ENCODE data around the gene POGLUT3. TPM values are rescaled to one million over a fixed set of nuclear protein-coding genes. Genes with fewer than 3 reads are reported as not detected.
A peak's percentile ranks its signal among the peaks of the same experiment; 100 is the strongest.

POGLUT3 gene
- total and polyA plus RNA-seq, 2 of the 4 experiments (the other 2 are of a cell fraction) = 31.7 to 34.8 TPM

GRCh38 chr11:108538022-108538424 lies 39.8 kb upstream of the POGLUT3 start:
- DNase-seq = no peak
- H4K8ac ChIP-seq (ENCODE audit: low read depth in 2 of 2, low read length in 2 of 2) = no peak overlapping the region
- H4K91ac ChIP-seq (ENCODE audit: insufficient read depth, low read depth, low read length) = no peak overlapping the region
- WGBS, 2 experiments (ENCODE audit: extremely low coverage in 2 of 2, insufficient read length in 1 of 2) = no CpG with 5 or more reads among the region's 8 CpGs
- H2BK120ac ChIP-seq (ENCODE audit: low read depth, low read length) = no peak overlapping the region
- H2BK20ac ChIP-seq (ENCODE audit: low read depth, low read length) = no peak overlapping the region
- no peak overlapping the region for H3K4me3 ChIP-seq (ENCODE audit: insufficient read depth, low read depth, low read length)
- H3K4ac ChIP-seq (ENCODE audit: low read depth, low read length) = no peak overlapping the region
- no peaks in the 10 kb centered on the region; the same call in 1 of the 2 replicates for H3K9me1 ChIP-seq (ENCODE audit: insufficient read depth, low read length)
- BruUV-seq (replicated peaks) = no TSS peak
- no peak overlapping the region for H3K4me2 ChIP-seq (ENCODE audit: low read depth, low read length)
- no peaks in the 10 kb centered on the region for H3K79me1 ChIP-seq (ENCODE audit: low read depth in 1 of 2, low read length in 2 of 2)
- H3K36me3 ChIP-seq (ENCODE audit: control insufficient read depth, insufficient read depth, low read length) = no peaks in the 10 kb centered on the region
- no peak overlapping the region for H2BK15ac ChIP-seq (ENCODE audit: low read depth, low read length)
- intact Hi-C loops (cut with micrococcal nuclease) = no loop called here
- H3K9me3 ChIP-seq (ENCODE audit: control insufficient read depth, insufficient read depth, low read length) = no peaks in the 10 kb centered on the region
- H4K20me1 ChIP-seq (ENCODE audit: insufficient read depth, low read length) = no peaks in the 10 kb centered on the region
- peak overlapping the region; percentile 44 for H2AFZ ChIP-seq (replicated peaks; ENCODE audit: low read length, poor library complexity)
- H3K23ac ChIP-seq (ENCODE audit: low read depth, low read length) = no peak overlapping the region
- dilution Hi-C loops (cut with HindIII; ENCODE audit: low sequenced_read_pairs, unreplicated experiment) = no loop called here
- no peak overlapping the region for H2AK5ac ChIP-seq (ENCODE audit: low read depth, low read length)
- H2AK9ac ChIP-seq (replicated peaks; ENCODE audit: low read depth, low read length, poor library complexity) = no peak overlapping the region
- H3K18ac ChIP-seq (ENCODE audit: low read depth, low read length) = no peak overlapping the region
- no peak overlapping the region for H3K56ac ChIP-seq (ENCODE audit: extremely low read depth, insufficient read depth, low read length)
- in situ Hi-C loops (cut with MboI; ENCODE audit: low sequenced_read_pairs) = no loop called here
- H3K4me1 ChIP-seq (ENCODE audit: control insufficient read depth, insufficient read depth, low read length) = no peaks in the 10 kb centered on the region; the same call in 1 of the 2 replicates
- POLR2A ChIA-PET (ENCODE audit: unreplicated experiment) = interaction anchor here (1.0 kb wide), 1 partner anchor 13 kb away, joined by 3 read pairs; no protein-coding TSS in a partner anchor
- H3K27ac ChIP-seq (ENCODE audit: insufficient read depth, low read length) = no peak overlapping the region
- CTCF ChIA-PET = no interaction called here
- H3K9ac ChIP-seq (ENCODE audit: low read depth, low read length) = no peak overlapping the region
- no peak overlapping the region for H2BK5ac ChIP-seq (ENCODE audit: low read depth, low read length, poor library complexity, severe bottlenecking)
- no peak for ATAC-seq (ENCODE audit: low read depth)
- no peak overlapping the region for H4K5ac ChIP-seq (ENCODE audit: low read depth, low read length)
- TF ChIP-seq MAZ (IDR thresholded peaks at IDR 0.05; ENCODE audit: borderline replicate concordance, low read depth, low read length) (no peak), SMC3 (IDR thresholded peaks at IDR 0.05; ENCODE audit: low read depth, low read length) (no peak), CEBPB (IDR thresholded peaks at IDR 0.05; ENCODE audit: low read depth, low read length) (no peak), RCOR1 (IDR thresholded peaks at IDR 0.05; ENCODE audit: insufficient replicate concordance, low read length) (no peak), POLR2A (IDR thresholded peaks at IDR 0.05; ENCODE audit: low read depth, low read length) (no peak), NFE2L2 (IDR thresholded peaks at IDR 0.05; ENCODE audit: low read depth, low read length) (no peak), CHD1 (IDR thresholded peaks at IDR 0.05; ENCODE audit: low read depth, low read length) (no peak), RFX5 (IDR thresholded peaks at IDR 0.05; ENCODE audit: low read depth, low read length) (no peak), MAFK (IDR thresholded peaks at IDR 0.05; ENCODE audit: low read depth, low read length) (no peak), MXI1 (IDR thresholded peaks at IDR 0.05; ENCODE audit: borderline replicate concordance, low read depth, low read length) (no peak), USF2 (IDR thresholded peaks at IDR 0.05; ENCODE audit: low read depth, low read length) (no peak), FOS (IDR thresholded peaks at IDR 0.05; ENCODE audit: low read depth, low read length) (no peak), RAD21 (IDR thresholded peaks at IDR 0.05; ENCODE audit: low read length) (no peak), BHLHE40 (IDR thresholded peaks at IDR 0.05; ENCODE audit: low read depth, low read length) (no peak)
- TF ChIP-seq, protein P1, sequence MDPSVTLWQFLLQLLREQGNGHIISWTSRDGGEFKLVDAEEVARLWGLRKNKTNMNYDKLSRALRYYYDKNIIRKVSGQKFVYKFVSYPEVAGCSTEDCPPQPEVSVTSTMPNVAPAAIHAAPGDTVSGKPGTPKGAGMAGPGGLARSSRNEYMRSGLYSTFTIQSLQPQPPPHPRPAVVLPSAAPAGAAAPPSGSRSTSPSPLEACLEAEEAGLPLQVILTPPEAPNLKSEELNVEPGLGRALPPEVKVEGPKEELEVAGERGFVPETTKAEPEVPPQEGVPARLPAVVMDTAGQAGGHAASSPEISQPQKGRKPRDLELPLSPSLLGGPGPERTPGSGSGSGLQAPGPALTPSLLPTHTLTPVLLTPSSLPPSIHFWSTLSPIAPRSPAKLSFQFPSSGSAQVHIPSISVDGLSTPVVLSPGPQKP (IDR thresholded peaks at IDR 0.05; ENCODE audit: borderline replicate concordance, low read depth, low read length) = no peak
- TF ChIP-seq, protein P2, sequence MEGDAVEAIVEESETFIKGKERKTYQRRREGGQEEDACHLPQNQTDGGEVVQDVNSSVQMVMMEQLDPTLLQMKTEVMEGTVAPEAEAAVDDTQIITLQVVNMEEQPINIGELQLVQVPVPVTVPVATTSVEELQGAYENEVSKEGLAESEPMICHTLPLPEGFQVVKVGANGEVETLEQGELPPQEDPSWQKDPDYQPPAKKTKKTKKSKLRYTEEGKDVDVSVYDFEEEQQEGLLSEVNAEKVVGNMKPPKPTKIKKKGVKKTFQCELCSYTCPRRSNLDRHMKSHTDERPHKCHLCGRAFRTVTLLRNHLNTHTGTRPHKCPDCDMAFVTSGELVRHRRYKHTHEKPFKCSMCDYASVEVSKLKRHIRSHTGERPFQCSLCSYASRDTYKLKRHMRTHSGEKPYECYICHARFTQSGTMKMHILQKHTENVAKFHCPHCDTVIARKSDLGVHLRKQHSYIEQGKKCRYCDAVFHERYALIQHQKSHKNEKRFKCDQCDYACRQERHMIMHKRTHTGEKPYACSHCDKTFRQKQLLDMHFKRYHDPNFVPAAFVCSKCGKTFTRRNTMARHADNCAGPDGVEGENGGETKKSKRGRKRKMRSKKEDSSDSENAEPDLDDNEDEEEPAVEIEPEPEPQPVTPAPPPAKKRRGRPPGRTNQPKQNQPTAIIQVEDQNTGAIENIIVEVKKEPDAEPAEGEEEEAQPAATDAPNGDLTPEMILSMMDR (conservative IDR thresholded peaks at IDR 0.05; ENCODE audit: low read depth, low read length) = no peak
- no peaks in the 10 kb centered on the region for H3K27me3 ChIP-seq (ENCODE audit: control insufficient read depth, insufficient read depth, low read length)
- H3K14ac ChIP-seq (replicated peaks; ENCODE audit: low read depth, low read length) = no peak overlapping the region

Data from IMR-90 (cell line).